ENCODE results near the gene WDR54. TPM values are rescaled to one million over a fixed set of nuclear protein-coding genes. Genes with fewer than 3 reads are reported as not detected.

Gene WDR54
- total and polyA plus RNA-seq, 10 of the 15 experiments (the other 5 are each of a cell fraction or from before 2014, with no cell fraction given): 38.2 to 116 (median 89.1) TPM

DNA sequence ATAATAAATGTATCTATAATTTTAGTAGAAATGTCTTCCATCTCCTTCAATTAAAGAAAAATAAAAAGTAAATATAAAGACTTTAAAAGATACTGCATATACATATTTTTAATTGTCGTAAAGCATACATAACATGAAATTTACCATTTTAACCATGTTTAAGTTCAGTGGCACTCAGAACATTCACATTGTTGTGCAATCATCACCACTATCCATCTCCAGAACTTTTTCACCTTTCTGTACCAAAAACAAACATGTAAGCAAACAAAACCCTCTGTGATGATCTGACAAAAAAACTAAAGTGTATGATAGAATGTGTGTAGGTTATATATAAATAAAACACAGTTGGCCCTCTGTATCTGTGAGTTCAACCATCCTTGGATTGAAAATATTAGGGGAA lies 28.0 kb upstream of the WDR54 start:
- H3K36me3 ChIP-seq (ENCODE audit: control insufficient read depth in 2 of 2, insufficient read depth in 2 of 2, low read length in 1 of 2): no peaks in the 10 kb centered on the region
- ATAC-seq (no peak), FAIRE-seq (no peak), DNase-seq (ENCODE audit: low read depth, low spot score) (no peak)
- H3K4me2 ChIP-seq (ENCODE audit: control insufficient read depth, insufficient read depth): no peak overlapping the region
- 100% methylated on average over 1 of the region's 1 CpG for WGBS (ENCODE audit: insufficient coverage, insufficient replicate concordance, low lambda C conversion rate, missing lambda C conversion rate)
- peaks cover 3% of the 10 kb centered on the region; the same call in 1 of the 2 replicates for H3K4me1 ChIP-seq (ENCODE audit: control insufficient read depth, insufficient read depth, low read length)
- peaks cover 23% of the 10 kb centered on the region for H3K79me2 ChIP-seq (ENCODE audit: control insufficient read depth, insufficient read depth, low read length)
- intact Hi-C loops (cut with micrococcal nuclease; ENCODE audit: unreplicated experiment): loop anchor here (5.0 to 10.0 kb wide), 3 partner anchors 126 to 249 kb away; partner anchors contain the start of gene BOLA3
- H3K27me3 ChIP-seq (replicated peaks in 1 of 2; ENCODE audit: control insufficient read depth in 2 of 2, insufficient read depth in 2 of 2, low read length in 1 of 2): no peaks in the 10 kb centered on the region
- in situ Hi-C loops (cut with MboI): loop anchor here (10.0 kb wide), 1 partner anchor 569 kb away; the partner anchor contains the start of gene STAMBP
- no peaks in the 10 kb centered on the region for H3K9me3 ChIP-seq (replicated peaks; ENCODE audit: control insufficient read depth, insufficient read depth, low read length)
- H2AFZ ChIP-seq (ENCODE audit: control insufficient read depth, low read depth, low read length): no peak overlapping the region
- POLR2A ChIA-PET: no interaction called here
- H3K9ac ChIP-seq (ENCODE audit: control insufficient read depth, insufficient read depth, low read length): no peak overlapping the region
- SMC1A ChIA-PET (ENCODE audit: uncharacterized antibody, unreplicated experiment): no interaction called here
- no peaks in the 10 kb centered on the region for H4K20me1 ChIP-seq (ENCODE audit: control insufficient read depth, insufficient read depth)
- no TSS peak for BruUV-seq (replicated peaks)
- H3K4me3 ChIP-seq: no peak overlapping the region
- TF ChIP-seq RBBP5 (conservative IDR thresholded peaks at IDR 0.05) (no peak), RAD51 (IDR thresholded peaks at IDR 0.05) (no peak), HDGF (IDR thresholded peaks at IDR 0.05) (no peak), ZZZ3 (IDR thresholded peaks at IDR 0.05; ENCODE audit: control insufficient read depth, insufficient read length, low read depth) (no peak)
- CTCF ChIA-PET: interaction anchor here (1.1 to 1.3 kb wide), 2 partner anchors 27 to 58 kb away, joined by 3 to 4 read pairs; no protein-coding TSS in a partner anchor
- no peak overlapping the region for H3K27ac ChIP-seq (ENCODE audit: control insufficient read depth, insufficient read depth)
- RAD21 ChIA-PET (ENCODE audit: unreplicated experiment): interaction anchor here (3.5 kb wide), 1 partner anchor 143 kb away, joined by 14 read pairs; no protein-coding TSS in a partner anchor

- ChIA-PET POLR2A (no interaction called here), SMC1A (ENCODE audit: uncharacterized antibody, unreplicated experiment) (interaction anchor here (0.6 to 1.2 kb wide), 2 partner anchors 10 to 23 kb away, joined by 3 read pairs; no protein-coding TSS in a partner anchor), RAD21 (ENCODE audit: unreplicated experiment) (no interaction called here), CTCF (interaction anchor here (0.7 to 1.7 kb wide), 3 partner anchors 61 to 657 kb away, joined by 3 to 5 read pairs (median 4); no protein-coding TSS in a partner anchor)
- in situ Hi-C loops (cut with MboI) (loop anchor here (10.0 kb wide), 1 partner anchor 571 kb away; the partner anchor contains the start of gene STAMBP), intact Hi-C loops (cut with micrococcal nuclease; ENCODE audit: unreplicated experiment) (loop anchor here (10.0 kb wide), 1 partner anchor 251 kb away; the partner anchor contains the start of gene BOLA3)
- H3K27me3 ChIP-seq (replicated peaks in 1 of 2; ENCODE audit: control insufficient read depth in 2 of 2, insufficient read depth in 2 of 2, low read length in 1 of 2): no peaks in the 10 kb centered on the region
- no peak overlapping the region for H3K4me3 ChIP-seq
- peaks cover 3% of the 10 kb centered on the region; the same call in 1 of the 2 replicates for H3K4me1 ChIP-seq (ENCODE audit: control insufficient read depth, insufficient read depth, low read length)
- no peaks in the 10 kb centered on the region for H3K36me3 ChIP-seq (ENCODE audit: control insufficient read depth in 2 of 2, insufficient read depth in 2 of 2, low read length in 1 of 2)
- no peak overlapping the region for H3K4me2 ChIP-seq (ENCODE audit: control insufficient read depth, insufficient read depth)
- no peak for DNase-seq (ENCODE audit: low read depth, low spot score)
- no TSS peak for BruUV-seq (replicated peaks)
- H3K79me2 ChIP-seq (ENCODE audit: control insufficient read depth, insufficient read depth, low read length): peaks cover 6% of the 10 kb centered on the region
- H3K9ac ChIP-seq (ENCODE audit: control insufficient read depth, insufficient read depth, low read length): no peak overlapping the region
- no peak overlapping the region for H3K27ac ChIP-seq (ENCODE audit: control insufficient read depth, insufficient read depth)
- FAIRE-seq: no peak
- WGBS (ENCODE audit: insufficient coverage, insufficient replicate concordance, low lambda C conversion rate, missing lambda C conversion rate): 67% methylated on average over 2 of the region's 2 CpGs
- no peak overlapping the region for H2AFZ ChIP-seq (ENCODE audit: control insufficient read depth, low read depth, low read length)
- ATAC-seq: no peak
- no peaks in the 10 kb centered on the region for H3K9me3 ChIP-seq (replicated peaks; ENCODE audit: control insufficient read depth, insufficient read depth, low read length)
- no peaks in the 10 kb centered on the region for H4K20me1 ChIP-seq (ENCODE audit: control insufficient read depth, insufficient read depth)
- TF ChIP-seq KAT2A (conservative IDR thresholded peaks at IDR 0.05; ENCODE audit: control insufficient read depth, low read depth, low read length): no peak
- no peak for TF ChIP-seq ZNF217 (IDR thresholded peaks at IDR 0.05)
- no peak for TF ChIP-seq YY1 (IDR thresholded peaks at IDR 0.05; ENCODE audit: low read depth, low read length)
- TF ChIP-seq, protein P1, sequence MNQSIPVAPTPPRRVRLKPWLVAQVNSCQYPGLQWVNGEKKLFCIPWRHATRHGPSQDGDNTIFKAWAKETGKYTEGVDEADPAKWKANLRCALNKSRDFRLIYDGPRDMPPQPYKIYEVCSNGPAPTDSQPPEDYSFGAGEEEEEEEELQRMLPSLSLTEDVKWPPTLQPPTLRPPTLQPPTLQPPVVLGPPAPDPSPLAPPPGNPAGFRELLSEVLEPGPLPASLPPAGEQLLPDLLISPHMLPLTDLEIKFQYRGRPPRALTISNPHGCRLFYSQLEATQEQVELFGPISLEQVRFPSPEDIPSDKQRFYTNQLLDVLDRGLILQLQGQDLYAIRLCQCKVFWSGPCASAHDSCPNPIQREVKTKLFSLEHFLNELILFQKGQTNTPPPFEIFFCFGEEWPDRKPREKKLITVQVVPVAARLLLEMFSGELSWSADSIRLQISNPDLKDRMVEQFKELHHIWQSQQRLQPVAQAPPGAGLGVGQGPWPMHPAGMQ (IDR thresholded peaks at IDR 0.05; ENCODE audit: borderline replicate concordance): no peak
- no peak for TF ChIP-seq GATAD2B (conservative IDR thresholded peaks at IDR 0.05; ENCODE audit: low read depth)
- TF ChIP-seq MYB (IDR thresholded peaks at IDR 0.05; ENCODE audit: borderline replicate concordance, low read depth, low read length): no peak
- TF ChIP-seq ZBTB33 (IDR thresholded peaks at IDR 0.05): no peak
- TF ChIP-seq, protein P2, sequence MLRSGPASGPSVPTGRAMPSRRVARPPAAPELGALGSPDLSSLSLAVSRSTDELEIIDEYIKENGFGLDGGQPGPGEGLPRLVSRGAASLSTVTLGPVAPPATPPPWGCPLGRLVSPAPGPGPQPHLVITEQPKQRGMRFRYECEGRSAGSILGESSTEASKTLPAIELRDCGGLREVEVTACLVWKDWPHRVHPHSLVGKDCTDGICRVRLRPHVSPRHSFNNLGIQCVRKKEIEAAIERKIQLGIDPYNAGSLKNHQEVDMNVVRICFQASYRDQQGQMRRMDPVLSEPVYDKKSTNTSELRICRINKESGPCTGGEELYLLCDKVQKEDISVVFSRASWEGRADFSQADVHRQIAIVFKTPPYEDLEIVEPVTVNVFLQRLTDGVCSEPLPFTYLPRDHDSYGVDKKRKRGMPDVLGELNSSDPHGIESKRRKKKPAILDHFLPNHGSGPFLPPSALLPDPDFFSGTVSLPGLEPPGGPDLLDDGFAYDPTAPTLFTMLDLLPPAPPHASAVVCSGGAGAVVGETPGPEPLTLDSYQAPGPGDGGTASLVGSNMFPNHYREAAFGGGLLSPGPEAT (IDR thresholded peaks at IDR 0.05; ENCODE audit: low read depth): no peak
- TF ChIP-seq STAT1 (conservative IDR thresholded peaks at IDR 0.05): no peak
These were observed 25.4 kb upstream of the WDR54 start for GRCh38 chr2:74396149-74396548.

All from GM12878 (cell line).